A673 (cell line): Measurements from ENCODE around the gene TEX55. TPM values are rescaled to one million over a fixed set of nuclear protein-coding genes. Genes with fewer than 3 reads are reported as not detected.
"Not testable (repeated sequence)": the region's sequence is repeated elsewhere in the genome, so short reads cannot be mapped to it uniquely, and the experiment has no call there.

Experiments
- BruUV-seq: library from RNA; stranded (reverse); fragments of 400-500 nt; replicated peaks from 2 replicates; lab custom pipeline; 2021; lab: Mats Ljungman, UMichigan
- CTCF ChIA-PET: fragments of 300-600 bp; sonication (Branson Sonifier 250); formaldehyde crosslinking; loops from one replicate; lab custom pipeline; 2022; ENCODE audit warnings: antibody characterized with exemption; lab: Charles Lee
- POLR2A ChIA-PET: fragments of 300-600 bp; sonication (Branson Sonifier 250); formaldehyde crosslinking; loops from one replicate; lab custom pipeline; 2022; ENCODE audit warnings: antibody characterized with exemption; ENCODE audit not compliant: low non-redundant PET; lab: Charles Lee
- DNase-seq: peaks from one replicate; pipeline ENCODE4 v3.0.0-alpha.2; 2015; ENCODE audit warnings: low spot score
- H3K27ac ChIP-seq: fragments of 200-600 bp; sonication (generic); 2 replicates; pipeline ENCODE4 v1.5.1; 2016; ENCODE audit warnings: mixed run types, low read depth, mild to moderate bottlenecking, mixed read lengths, antibody characterized with exemption, low read length; ENCODE audit not compliant: poor library complexity, severe bottlenecking
- H3K27me3 ChIP-seq: fragments of 200-600 bp; sonication (generic); replicated peaks from 2 replicates; pipeline ENCODE4 v1.6.1; 2017; ENCODE audit warnings: mixed run types, low read depth, mild to moderate bottlenecking, mixed read lengths, antibody characterized with exemption, low read length; ENCODE audit not compliant: insufficient read depth, poor library complexity
- H3K36me3 ChIP-seq: fragments of 200-600 bp; sonication (generic); 2 replicates; pipeline ENCODE4 v1.6.1; 2016; ENCODE audit warnings: mixed run types, mild to moderate bottlenecking, mixed read lengths, antibody characterized with exemption, low read length; ENCODE audit not compliant: insufficient read depth, poor library complexity, severe bottlenecking
- H3K4me1 ChIP-seq: fragments of 200-600 bp; sonication (generic); 2 replicates; pipeline ENCODE4 v1.6.1; 2017; ENCODE audit warnings: mixed run types, mild to moderate bottlenecking, mixed read lengths, antibody characterized with exemption, low read length; ENCODE audit not compliant: insufficient read depth, poor library complexity, severe bottlenecking
- H3K4me3 ChIP-seq: fragments of 200-600 bp; sonication (generic); 2 replicates; pipeline ENCODE4 v1.5.1; 2016; ENCODE audit warnings: low read depth, mixed run types, mild to moderate bottlenecking, mixed read lengths, low read length; ENCODE audit not compliant: poor library complexity, severe bottlenecking
- H3K9me3 ChIP-seq: fragments of 200-600 bp; sonication (generic); 2 replicates; pipeline ENCODE4 v1.6.1; 2016; ENCODE audit warnings: mixed run types, low read depth, mild to moderate bottlenecking, mixed read lengths, antibody characterized with exemption, low read length; ENCODE audit not compliant: poor library complexity, severe bottlenecking
- CTCF ChIP-seq: fragments of 300-800, 200-600 bp; sonication (generic); conservative IDR thresholded peaks from 2 replicates; pipeline ENCODE4 v1.5.1; 2017; ENCODE audit warnings: low read depth, mild to moderate bottlenecking, antibody characterized with exemption, low read length, moderate library complexity, mixed read lengths
- EZH2 ChIP-seq: fragments of 200-600 bp; sonication (generic); IDR thresholded peaks from 2 replicates; pipeline ENCODE4 v1.6.1; 2017; ENCODE audit warnings: borderline replicate concordance, low read depth, mild to moderate bottlenecking, mixed read lengths, antibody characterized with exemption, low read length; ENCODE audit not compliant: poor library complexity, severe bottlenecking
- intact Hi-C: fragments of 100-400 bp; cut with micrococcal nuclease; formaldehyde crosslinking; loops from one replicate; pipeline ENCODE4 v1.10.0; 2022; ENCODE audit not compliant: unreplicated experiment
- total RNA-seq: library from RNA; stranded (reverse); gene quantifications from 2 replicates; pipeline ENCODE4 v1.2.3, GENCODE V29; 2021

Gene TEX55
- total RNA-seq, 1 experiment from 2014 or later: not detected

- CTCF ChIA-PET: no interaction called here
- Histone ChIP-seq H3K27me3 (no peaks in the 10 kb centered on the region), H3K27ac (no peak overlapping the region), H3K36me3 (no peaks in the 10 kb centered on the region), H3K9me3 (no peaks in the 10 kb centered on the region), H3K4me3 (no peak overlapping the region), H3K4me1 (no peaks in the 10 kb centered on the region)
- POLR2A ChIA-PET: no interaction called here
- BruUV-seq: no TSS peak
- DNase-seq: no peak
- TF ChIP-seq CTCF (no peak), EZH2 (no peak)
- intact Hi-C loops: no loop called here
Measured at GRCh38 chr3:119122350-119122749, 23.6 kb upstream of the TEX55 start.

GRCh38 chr3:119125342-119125741 lies 20.6 kb upstream of the TEX55 start:
- Histone ChIP-seq H3K4me3 (no peak overlapping the region), H3K36me3 (no peaks in the 10 kb centered on the region), H3K27ac (no peak overlapping the region), H3K9me3 (no peaks in the 10 kb centered on the region), H3K4me1 (no peaks in the 10 kb centered on the region), H3K27me3 (no peaks in the 10 kb centered on the region)
- intact Hi-C loops: no loop called here
- POLR2A ChIA-PET: no interaction called here
- CTCF ChIA-PET: no interaction called here
- no TSS peak for BruUV-seq
- no peak for TF ChIP-seq EZH2
- TF ChIP-seq CTCF: no peak
- DNase-seq: no peak

- no peak overlapping the region for H3K27ac ChIP-seq
- H3K9me3 ChIP-seq: no peaks in the 10 kb centered on the region
- DNase-seq: no peak
- no peak overlapping the region for H3K4me3 ChIP-seq
- no peaks in the 10 kb centered on the region for H3K27me3 ChIP-seq
- ChIA-PET POLR2A (no interaction called here), CTCF (no interaction called here)
- TF ChIP-seq EZH2 (no peak), CTCF (no peak)
- intact Hi-C loops: no loop called here
- BruUV-seq: no TSS peak
- no peaks in the 10 kb centered on the region for H3K4me1 ChIP-seq
- no peaks in the 10 kb centered on the region for H3K36me3 ChIP-seq
Measured at GRCh38 chr3:119125742-119126504, 20.0 kb upstream of the TEX55 start.

- H3K27me3 ChIP-seq, H3K4me3 ChIP-seq, BruUV-seq, H3K36me3 ChIP-seq, intact Hi-C loops, DNase-seq, H3K27ac ChIP-seq, CTCF ChIA-PET, H3K4me1 ChIP-seq, H3K9me3 ChIP-seq, POLR2A ChIA-PET: not testable (repeated sequence)
Measured at GRCh38 chr3:119130291-119130690, 15.7 kb upstream of the TEX55 start.

GRCh38 chr3:119132291-119132690 lies 13.7 kb upstream of the TEX55 start:
- BruUV-seq, CTCF ChIA-PET: not testable (repeated sequence)

More at GRCh38 chr3:119132291-119132690, 13.7 kb upstream of the TEX55 start:
- H3K9me3 ChIP-seq, H3K4me1 ChIP-seq, H3K27ac ChIP-seq, POLR2A ChIA-PET, intact Hi-C loops, H3K36me3 ChIP-seq, H3K27me3 ChIP-seq, H3K4me3 ChIP-seq, DNase-seq: not testable (repeated sequence)
